ENCODE data around the gene NKX1-1.
"Not testable (repeated sequence)": the region's sequence is repeated elsewhere in the genome, so short reads cannot be mapped to it uniquely, and the experiment has no call there.

- TF ChIP-seq POLR2A, CTCF (IDR thresholded peaks at IDR 0.05): not testable (repeated sequence)
Measured at GRCh38 chr4:1395389-1395820, 10.8 kb downstream of the NKX1-1 start.
